ENCODE measurements around the gene TIAM2. TPM values are rescaled to one million over a fixed set of nuclear protein-coding genes. Genes with fewer than 3 reads are reported as not detected.

TIAM2 gene
- total and polyA plus RNA-seq, 2 experiments from 2014 or later = 14.2 to 24.4 TPM

DNA sequence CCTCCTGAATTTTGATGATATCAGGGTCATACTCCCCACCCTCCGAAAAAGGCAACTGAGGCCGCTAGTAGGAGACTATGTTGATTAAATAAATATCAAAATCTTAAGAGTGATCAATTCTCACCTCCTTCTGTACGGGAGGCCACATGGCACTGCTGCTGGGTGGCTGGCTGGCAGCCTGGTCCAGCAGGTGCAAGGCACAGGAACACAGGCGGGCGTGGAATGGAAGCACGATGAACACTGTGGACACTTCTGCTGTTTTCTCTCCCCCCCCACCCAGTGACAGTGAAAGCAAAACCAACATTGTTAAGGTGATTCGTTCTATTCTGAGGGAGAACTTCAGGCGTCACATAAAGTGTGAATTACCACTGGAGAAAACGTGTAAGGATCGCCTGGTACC lies 259.0 kb downstream of the TIAM2 start:
- Histone ChIP-seq H3K4me1 (ENCODE audit: insufficient read depth) (peaks cover 21% of the 10 kb centered on the region), H3K27me3 (ENCODE audit: insufficient read depth) (no peaks in the 10 kb centered on the region), H3F3A (replicated peaks; ENCODE audit: low read depth) (peaks cover 4% of the 10 kb centered on the region), H3K36me3 (ENCODE audit: insufficient read depth) (peaks cover 23% of the 10 kb centered on the region), H3K4me3 (no peak overlapping the region), H3K9me2 (ENCODE audit: insufficient read depth) (no peaks in the 10 kb centered on the region), H4K20me1 (replicated peaks; ENCODE audit: insufficient read depth) (no peaks in the 10 kb centered on the region), H3K79me2 (replicated peaks; ENCODE audit: insufficient read depth) (no peaks in the 10 kb centered on the region; the same call in 1 of the 2 replicates), H3K4me2 (peak overlapping the region; percentile 7), H2AFZ (no peak overlapping the region), H3K27ac (ENCODE audit: low read depth) (peak overlapping the region; percentile 62)
- Mint-ChIP-seq H3K4me3 (no peak overlapping the region), H3K9me3 (no peaks in the 10 kb centered on the region), H3K27ac (peak overlapping the region; percentile 96), H3K27me3 (ENCODE audit: insufficient read depth, low read depth, poor library complexity) (peaks cover 5% of the 10 kb centered on the region), H3K36me3 (ENCODE audit: low read depth) (peaks cover 78% of the 10 kb centered on the region; the same call in 2 of the 3 replicates), H3K4me1 (peaks cover 27% of the 10 kb centered on the region)
- no peak for DNase-seq (ENCODE audit: low spot score)
- ATAC-seq = no peak
- no peak for TF ChIP-seq ZNF331 (CRISPR knock-in tag; IDR thresholded peaks at IDR 0.05; ENCODE audit: low read depth)
- no peak for TF ChIP-seq EZH2 (IDR thresholded peaks at IDR 0.05; ENCODE audit: low read depth, unreplicated experiment)
- TF ChIP-seq, protein P1, sequence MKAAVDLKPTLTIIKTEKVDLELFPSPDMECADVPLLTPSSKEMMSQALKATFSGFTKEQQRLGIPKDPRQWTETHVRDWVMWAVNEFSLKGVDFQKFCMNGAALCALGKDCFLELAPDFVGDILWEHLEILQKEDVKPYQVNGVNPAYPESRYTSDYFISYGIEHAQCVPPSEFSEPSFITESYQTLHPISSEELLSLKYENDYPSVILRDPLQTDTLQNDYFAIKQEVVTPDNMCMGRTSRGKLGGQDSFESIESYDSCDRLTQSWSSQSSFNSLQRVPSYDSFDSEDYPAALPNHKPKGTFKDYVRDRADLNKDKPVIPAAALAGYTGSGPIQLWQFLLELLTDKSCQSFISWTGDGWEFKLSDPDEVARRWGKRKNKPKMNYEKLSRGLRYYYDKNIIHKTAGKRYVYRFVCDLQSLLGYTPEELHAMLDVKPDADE (IDR thresholded peaks at IDR 0.05) = no peak
- no peak for TF ChIP-seq EZH2phosphoT487 (IDR thresholded peaks at IDR 0.05; ENCODE audit: unreplicated experiment)
- TF ChIP-seq, protein P2, sequence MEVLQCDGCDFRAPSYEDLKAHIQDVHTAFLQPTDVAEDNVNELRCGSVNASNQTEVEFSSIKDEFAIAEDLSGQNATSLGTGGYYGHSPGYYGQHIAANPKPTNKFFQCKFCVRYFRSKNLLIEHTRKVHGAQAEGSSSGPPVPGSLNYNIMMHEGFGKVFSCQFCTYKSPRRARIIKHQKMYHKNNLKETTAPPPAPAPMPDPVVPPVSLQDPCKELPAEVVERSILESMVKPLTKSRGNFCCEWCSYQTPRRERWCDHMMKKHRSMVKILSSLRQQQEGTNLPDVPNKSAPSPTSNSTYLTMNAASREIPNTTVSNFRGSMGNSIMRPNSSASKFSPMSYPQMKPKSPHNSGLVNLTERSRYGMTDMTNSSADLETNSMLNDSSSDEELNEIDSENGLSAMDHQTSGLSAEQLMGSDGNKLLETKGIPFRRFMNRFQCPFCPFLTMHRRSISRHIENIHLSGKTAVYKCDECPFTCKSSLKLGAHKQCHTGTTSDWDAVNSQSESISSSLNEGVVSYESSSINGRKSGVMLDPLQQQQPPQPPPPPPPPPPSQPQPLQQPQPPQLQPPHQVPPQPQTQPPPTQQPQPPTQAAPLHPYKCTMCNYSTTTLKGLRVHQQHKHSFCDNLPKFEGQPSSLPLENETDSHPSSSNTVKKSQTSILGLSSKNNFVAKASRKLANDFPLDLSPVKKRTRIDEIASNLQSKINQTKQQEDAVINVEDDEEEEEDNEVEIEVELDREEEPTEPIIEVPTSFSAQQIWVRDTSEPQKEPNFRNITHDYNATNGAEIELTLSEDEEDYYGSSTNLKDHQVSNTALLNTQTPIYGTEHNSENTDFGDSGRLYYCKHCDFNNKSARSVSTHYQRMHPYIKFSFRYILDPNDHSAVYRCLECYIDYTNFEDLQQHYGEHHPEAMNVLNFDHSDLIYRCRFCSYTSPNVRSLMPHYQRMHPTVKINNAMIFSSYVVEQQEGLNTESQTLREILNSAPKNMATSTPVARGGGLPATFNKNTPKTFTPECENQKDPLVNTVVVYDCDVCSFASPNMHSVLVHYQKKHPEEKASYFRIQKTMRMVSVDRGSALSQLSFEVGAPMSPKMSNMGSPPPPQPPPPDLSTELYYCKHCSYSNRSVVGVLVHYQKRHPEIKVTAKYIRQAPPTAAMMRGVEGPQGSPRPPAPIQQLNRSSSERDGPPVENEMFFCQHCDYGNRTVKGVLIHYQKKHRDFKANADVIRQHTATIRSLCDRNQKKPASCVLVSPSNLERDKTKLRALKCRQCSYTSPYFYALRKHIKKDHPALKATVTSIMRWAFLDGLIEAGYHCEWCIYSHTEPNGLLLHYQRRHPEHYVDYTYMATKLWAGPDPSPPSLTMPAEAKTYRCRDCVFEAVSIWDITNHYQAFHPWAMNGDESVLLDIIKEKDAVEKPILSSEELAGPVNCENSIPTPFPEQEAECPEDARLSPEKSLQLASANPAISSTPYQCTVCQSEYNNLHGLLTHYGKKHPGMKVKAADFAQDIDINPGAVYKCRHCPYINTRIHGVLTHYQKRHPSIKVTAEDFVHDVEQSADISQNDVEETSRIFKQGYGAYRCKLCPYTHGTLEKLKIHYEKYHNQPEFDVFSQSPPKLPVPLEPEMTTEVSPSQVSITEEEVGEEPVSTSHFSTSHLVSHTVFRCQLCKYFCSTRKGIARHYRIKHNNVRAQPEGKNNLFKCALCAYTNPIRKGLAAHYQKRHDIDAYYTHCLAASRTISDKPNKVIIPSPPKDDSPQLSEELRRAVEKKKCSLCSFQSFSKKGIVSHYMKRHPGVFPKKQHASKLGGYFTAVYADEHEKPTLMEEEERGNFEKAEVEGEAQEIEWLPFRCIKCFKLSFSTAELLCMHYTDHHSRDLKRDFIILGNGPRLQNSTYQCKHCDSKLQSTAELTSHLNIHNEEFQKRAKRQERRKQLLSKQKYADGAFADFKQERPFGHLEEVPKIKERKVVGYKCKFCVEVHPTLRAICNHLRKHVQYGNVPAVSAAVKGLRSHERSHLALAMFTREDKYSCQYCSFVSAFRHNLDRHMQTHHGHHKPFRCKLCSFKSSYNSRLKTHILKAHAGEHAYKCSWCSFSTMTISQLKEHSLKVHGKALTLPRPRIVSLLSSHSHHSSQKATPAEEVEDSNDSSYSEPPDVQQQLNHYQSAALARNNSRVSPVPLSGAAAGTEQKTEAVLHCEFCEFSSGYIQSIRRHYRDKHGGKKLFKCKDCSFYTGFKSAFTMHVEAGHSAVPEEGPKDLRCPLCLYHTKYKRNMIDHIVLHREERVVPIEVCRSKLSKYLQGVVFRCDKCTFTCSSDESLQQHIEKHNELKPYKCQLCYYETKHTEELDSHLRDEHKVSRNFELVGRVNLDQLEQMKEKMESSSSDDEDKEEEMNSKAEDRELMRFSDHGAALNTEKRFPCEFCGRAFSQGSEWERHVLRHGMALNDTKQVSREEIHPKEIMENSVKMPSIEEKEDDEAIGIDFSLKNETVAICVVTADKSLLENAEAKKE (CRISPR knock-in tag; IDR thresholded peaks at IDR 0.05) = no peak
- TF ChIP-seq CTCF (conservative IDR thresholded peaks at IDR 0.05; ENCODE audit: low read depth in 2 of 2) = no peak
- TF ChIP-seq, protein P3, sequence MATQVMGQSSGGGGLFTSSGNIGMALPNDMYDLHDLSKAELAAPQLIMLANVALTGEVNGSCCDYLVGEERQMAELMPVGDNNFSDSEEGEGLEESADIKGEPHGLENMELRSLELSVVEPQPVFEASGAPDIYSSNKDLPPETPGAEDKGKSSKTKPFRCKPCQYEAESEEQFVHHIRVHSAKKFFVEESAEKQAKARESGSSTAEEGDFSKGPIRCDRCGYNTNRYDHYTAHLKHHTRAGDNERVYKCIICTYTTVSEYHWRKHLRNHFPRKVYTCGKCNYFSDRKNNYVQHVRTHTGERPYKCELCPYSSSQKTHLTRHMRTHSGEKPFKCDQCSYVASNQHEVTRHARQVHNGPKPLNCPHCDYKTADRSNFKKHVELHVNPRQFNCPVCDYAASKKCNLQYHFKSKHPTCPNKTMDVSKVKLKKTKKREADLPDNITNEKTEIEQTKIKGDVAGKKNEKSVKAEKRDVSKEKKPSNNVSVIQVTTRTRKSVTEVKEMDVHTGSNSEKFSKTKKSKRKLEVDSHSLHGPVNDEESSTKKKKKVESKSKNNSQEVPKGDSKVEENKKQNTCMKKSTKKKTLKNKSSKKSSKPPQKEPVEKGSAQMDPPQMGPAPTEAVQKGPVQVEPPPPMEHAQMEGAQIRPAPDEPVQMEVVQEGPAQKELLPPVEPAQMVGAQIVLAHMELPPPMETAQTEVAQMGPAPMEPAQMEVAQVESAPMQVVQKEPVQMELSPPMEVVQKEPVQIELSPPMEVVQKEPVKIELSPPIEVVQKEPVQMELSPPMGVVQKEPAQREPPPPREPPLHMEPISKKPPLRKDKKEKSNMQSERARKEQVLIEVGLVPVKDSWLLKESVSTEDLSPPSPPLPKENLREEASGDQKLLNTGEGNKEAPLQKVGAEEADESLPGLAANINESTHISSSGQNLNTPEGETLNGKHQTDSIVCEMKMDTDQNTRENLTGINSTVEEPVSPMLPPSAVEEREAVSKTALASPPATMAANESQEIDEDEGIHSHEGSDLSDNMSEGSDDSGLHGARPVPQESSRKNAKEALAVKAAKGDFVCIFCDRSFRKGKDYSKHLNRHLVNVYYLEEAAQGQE (IDR thresholded peaks at IDR 0.05; ENCODE audit: unreplicated experiment) = no peak
- no peak for TF ChIP-seq POLR2AphosphoS5 (IDR thresholded peaks at IDR 0.05; ENCODE audit: low read depth)
- TF ChIP-seq CREB1 (CRISPR knock-in tag; IDR thresholded peaks at IDR 0.05; ENCODE audit: low read depth) = no peak
- no peak for TF ChIP-seq STAT1 (IDR thresholded peaks at IDR 0.05; ENCODE audit: unreplicated experiment)
- TF ChIP-seq ZNF114 (CRISPR knock-in tag; IDR thresholded peaks at IDR 0.05) = no peak
- TF ChIP-seq JUNB (IDR thresholded peaks at IDR 0.05; ENCODE audit: unreplicated experiment) = no peak
